Fibroblast of peridontal ligament (primary cell): ENCODE data around the gene FREY1.

ENCODE experiments used
- DNase-seq: peaks from one replicate; pipeline ENCODE4 v3.0.0-alpha.2; 2010; ENCODE audit errors: extremely low read depth

FREY1 gene

DNA sequence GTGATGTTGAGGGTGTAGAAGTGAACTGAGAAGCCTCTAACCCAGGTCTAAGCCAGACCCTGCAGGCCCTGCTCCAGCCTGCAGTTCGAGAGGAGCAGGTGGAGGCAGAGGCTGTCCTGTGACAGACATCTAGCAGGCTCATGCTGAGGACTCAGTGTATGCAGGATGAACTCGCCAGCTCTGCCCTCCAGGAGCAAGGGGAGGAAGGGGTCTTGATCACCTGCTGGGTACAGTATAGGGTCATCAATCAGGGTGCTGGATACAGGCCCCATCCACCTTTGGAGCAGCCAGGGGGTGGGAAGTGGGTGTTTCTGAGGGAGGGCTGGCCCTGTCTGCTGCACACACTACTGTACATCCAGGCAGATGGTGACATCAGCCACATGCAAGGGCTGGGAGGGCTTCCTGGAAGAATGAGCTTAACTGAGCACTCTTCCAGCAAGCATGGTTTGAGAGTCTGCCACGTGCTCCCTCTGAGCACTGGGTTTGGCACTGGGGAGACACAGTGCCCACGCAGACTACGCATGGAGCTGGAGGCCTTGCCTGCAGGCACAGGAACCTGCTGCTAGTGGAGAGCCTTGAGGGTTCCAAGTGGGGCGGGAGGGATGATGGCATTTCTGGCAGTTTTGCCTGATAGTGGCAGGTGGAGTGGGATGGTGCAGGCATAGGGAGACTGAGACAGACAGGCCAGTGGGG is 12.4 kb downstream of the FREY1 start:
- no peak for DNase-seq

DNA sequence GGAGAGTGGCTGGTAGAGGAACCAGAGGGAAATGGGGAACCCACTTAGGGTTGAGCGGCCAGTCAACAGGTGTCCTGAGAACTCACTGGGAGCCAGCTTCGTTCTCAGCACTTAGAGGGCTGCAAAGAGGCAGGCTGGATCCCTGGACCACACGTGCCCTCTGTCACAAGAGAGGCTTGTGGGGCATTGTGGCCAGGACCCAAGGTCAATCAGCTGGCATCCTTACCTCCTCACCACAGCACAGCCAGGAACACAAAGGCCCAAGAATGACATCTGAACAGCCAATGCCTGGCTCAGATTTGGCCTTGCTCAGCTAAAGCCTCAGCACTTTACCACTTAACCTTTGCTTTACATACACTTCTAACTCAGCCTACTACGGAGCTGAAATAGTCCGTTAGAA is 14.2 kb downstream of the FREY1 start:
- no peak for DNase-seq

DNA sequence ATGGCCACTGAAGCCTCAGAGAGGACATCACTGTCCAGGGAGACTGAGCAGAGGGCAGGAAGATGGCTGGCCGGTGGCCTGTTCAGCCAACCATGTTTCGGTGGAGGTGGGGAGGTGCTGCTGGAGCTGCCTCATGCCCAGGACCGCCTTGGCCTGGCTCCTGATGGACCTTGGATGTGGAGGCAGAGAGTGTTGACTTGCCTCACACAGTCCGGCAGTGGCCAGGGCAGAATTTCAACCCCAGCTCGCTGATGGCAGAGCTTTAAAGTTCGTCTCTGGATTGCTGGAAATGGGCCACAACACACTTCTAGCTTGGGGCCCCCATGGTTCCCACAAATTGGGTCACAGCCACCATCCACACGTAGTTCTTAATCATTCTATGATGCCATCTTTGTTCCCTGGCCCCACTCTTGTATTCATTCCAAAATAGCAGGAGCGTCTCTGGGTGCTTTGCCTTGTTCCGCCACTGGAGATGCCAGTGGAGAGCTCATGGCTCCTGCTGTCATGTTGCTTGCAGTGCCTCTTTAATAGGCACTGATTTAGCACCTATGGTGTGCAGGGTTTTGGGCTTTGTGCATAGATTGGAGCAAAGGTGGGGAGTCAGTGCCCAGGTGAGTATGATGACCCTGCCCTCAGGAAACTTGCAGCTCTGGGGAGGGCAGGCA is 16.1 kb downstream of the FREY1 start:
- no peak for DNase-seq

DNA sequence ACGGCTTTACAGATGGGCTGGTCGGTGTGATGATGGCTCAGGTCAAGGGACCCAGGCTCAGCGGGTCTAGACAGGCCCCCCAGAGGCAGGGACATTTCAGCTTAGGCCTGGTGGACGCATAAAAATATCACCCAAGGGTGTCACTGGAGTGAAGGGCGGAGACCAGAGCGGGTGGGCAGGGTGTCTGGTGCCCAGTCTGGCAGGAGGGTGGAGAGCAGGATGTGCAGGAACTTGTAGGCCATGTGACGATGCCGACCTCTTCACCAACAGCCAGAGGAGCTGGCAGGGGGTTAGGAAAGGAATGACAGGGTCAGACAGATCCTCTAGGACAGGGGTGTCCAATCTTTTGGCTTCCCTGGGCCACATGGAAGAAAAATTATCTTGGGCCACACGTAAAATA is 17.1 kb downstream of the FREY1 start:
- no peak for DNase-seq

DNA sequence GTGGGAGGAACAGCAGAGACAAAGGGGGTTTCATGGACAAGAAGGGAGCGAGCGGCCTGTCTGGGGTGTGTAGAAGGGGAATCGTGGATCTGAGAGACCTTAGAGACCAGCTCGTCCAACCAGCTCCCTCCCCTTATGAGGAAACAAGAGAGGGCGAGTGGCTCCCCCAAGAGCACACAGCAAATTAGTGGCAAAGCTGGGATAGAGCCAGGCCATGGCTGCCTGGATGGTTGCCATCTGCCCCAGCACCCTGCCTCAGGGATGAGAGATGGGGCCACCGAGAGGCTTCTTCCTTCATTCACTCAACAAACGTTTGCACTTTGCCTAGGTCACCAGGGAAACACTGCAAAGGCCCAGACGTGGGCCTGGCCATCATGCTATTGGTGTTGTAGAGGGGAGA is 17.5 kb downstream of the FREY1 start:
- no peak for DNase-seq

DNA sequence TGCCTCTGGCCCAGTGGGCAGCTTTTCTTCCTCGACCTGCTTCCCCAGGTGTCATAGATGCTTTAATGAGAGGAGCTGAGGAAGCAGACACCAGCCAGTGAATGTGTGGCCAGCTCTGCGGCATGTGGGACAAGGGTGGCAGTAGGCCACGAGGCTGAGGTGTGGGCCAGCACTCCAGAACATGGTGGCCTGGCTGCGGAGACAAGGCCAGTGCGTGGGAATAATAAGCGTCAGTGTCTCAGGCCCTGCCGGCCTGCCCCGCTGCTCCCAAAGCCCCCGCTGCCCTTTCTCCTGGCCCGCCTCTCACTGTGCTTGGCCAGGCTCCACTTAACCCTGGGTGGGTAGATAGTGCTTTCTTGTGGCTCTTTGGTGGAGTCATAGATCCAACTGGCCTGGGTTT is 19.5 kb downstream of the FREY1 start:
- no peak for DNase-seq

DNA sequence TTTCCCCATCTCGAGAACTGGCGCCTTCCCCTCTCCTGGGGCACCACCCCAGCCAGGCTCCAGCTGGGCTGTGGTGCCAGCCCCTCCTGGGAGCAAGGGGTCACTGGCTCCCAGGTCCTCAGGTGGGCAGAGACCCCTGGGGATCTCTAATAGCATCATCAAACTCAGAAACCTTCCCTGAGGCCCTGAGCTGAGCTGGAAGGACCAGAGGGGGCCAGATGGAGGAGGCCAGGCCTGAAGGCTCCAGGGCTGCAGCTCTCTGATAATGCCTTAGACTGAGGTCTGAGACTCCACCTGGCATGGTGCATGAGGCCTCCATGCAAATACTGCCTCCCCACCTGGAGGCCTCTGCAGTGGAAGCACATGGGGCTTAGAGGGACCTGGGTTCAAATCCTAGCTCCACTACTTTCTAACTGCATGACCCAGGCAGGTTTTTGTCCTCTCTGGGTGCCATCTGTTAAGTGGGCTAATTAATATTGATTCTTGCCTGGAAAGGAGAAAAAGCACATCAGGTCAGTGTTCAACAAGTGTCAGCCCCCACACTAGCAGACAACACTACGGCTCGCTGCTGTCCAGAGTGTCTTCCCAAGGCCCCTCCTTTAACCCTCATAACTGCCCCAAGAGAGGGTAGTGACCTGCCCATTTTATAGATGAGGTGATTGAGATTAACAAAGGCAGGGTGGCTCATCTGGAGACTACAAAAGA is 20.1 kb downstream of the FREY1 start:
- DNase-seq: no peak

DNA sequence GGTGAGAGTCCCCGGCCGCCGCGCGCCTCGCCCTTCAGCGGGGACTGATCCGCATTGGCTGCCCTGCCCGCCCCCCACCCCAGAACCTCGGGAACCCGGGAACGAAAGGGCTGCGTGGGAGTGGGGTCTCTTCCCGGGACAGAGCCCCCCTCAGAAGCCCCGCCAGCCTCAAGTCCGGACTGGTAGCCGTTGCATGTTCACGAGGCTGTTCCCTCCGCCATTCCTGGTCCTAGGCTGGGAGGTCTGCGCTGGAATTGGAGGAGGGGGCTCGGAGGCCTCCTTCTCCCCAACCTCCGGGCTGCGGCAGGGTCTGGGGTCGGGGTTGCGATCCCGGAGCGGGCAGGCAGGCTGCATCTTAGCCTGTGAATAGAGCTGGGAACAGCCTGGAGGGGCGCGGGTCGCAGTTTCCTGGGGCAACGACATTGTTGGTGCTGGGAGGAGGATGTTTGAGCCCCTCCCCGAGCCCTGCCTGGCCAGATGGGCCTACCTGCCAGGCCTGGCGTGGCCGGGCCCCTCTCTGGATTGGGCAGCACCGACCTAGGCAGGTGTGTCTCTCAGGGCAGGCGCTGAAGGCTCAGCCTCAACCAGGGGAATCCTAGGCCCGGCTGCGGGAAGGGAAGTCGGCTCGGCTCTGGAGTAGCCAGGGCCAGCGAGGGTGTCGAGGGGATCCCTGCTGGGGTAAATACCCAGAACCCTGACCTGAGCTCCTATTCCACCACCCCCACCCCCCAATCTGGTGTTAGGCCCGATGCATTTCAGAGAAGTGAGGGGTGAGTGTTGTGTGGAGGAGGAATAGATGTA is 20.9 kb downstream of the FREY1 start:
- DNase-seq: no peak

DNA sequence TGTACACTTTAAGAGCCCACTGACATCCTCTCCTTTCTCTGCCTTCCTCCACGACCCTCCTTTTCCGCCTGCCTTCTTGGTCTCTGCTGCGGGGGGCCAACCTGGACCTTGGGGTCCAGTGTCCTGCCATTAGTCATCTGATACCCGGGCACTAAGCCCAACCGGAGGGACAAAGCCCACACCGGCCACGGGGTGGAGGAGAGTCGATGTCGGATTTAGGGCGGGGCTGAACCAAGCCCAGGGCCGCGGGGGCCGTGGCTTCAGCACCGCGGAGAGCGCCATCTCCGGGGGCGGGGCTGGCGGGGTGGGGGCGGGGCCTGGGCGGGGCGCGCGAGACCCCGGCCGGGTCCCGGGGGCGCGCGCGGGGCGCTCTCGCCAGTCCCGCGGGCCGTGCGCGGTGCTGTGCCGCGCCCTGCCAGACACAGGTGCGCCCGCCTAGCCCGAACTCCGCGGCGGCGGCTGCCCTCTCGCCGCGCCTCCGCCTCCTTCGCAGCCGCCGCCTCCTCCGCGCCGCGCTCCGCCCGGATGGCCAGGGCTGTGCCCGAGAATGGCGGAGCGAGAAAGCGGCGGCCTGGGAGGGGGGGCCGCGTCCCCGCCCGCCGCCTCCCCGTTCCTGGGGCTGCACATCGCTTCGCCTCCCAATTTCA is 21.7 kb downstream of the FREY1 start, which contains the start of gene MAPK8IP1:
TSS of gene MAPK8IP1 (plus strand) at position 378 of the 647 bp plus-strand sequence. CDS start at position 548, 170 bp downstream.
- DNase-seq: peak; percentile 13

DNA sequence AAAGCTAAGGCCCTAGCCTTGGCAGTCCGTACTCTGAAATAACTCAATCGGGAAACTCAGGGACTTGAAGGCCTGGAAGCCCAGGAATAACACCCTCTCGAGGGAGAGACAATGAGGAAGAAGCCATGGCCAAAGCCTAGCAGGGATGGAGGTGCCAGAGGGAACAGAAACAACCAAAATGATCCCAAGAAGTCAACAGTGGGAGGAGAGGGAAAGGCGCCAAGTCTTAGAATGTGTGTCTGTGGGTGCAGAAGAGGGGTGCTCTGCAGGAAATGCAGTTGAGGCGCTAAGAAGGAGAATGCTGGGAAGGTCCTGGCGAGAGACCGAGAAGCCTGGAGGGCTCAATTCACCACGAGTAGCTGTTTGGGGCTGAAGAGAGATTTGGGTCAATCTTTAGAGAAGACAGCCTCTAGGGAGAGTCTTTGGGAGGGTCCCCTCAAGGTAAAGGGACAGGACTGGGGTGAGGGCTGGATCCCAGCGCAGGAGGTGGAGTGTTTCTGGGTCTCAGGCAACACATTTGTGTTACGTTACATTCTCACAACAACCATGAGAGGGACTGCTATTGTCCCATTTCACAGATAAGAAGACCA is 22.4 kb downstream of the FREY1 start:
- DNase-seq: no peak

DNA sequence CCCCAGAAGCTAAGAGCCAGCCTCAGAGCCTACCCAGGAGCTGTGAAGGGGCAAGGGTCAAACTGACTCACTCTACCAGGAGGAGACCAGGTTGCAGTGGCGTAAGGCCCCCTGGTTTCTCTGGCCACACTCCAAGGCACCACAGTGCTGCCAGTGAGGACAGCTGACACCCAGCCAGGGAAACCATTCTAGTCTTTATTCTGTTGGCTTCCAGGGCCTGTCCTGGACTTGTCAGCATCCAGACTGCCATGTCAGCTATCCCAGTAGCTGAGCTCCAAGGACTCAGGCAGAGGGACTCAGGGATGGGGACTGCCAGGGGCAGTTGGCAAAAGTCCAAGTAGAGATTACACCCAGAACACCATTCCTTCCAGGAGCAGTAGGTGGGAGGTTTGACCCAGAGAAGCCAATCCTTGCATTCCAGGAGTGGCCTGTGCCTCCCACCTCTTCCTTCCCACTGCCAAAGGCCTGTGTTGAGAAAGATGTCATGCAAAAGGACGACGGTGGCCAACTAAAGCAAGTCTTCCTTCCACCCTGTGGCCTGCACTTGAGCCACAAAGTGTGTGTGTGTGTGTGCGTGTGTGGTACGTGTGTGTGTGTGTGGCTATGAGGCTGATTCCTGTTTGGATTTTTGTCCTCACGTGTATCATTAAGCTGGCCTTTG is 25.2 kb downstream of the FREY1 start:
- no peak for DNase-seq

DNA sequence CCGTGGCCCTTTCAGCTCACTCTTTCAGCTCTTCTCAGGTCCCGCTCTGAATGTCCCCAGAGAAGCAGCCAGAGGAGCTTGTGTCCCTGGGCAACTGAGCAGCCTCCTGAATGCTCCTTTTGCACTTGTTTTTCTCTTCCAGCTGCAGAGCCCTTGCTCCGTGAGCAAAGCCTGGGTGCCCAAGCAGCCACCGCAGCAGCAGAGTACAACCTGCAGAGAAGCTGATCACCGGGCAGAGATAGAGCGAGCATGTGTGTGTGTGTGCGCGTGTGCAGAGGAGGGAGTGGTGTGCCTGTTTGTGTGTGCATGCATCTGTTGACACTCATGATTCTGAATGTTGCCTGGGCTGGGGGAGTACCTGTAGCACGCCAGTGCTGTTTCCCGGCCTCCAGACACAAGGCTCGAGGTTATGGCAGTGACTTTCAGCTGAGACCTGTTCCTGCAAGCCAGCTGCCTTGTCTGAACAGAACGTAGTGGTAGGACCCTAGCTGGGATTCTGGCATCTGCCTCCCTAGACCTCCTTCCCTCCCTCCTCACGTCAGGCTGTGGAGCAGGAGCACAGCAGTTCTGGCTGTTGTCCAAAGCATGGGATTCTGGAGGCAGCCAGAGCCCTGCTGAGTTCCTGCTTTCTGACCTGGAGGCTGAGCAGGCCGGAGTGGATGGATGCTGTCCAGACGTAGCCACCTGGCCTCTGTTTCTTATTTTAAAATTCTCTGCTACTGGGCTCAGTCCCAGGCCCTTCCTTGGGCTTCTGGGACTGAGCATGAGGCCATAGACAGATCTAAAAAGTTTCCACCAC is 26.1 kb downstream of the FREY1 start:
- DNase-seq: no peak

DNA sequence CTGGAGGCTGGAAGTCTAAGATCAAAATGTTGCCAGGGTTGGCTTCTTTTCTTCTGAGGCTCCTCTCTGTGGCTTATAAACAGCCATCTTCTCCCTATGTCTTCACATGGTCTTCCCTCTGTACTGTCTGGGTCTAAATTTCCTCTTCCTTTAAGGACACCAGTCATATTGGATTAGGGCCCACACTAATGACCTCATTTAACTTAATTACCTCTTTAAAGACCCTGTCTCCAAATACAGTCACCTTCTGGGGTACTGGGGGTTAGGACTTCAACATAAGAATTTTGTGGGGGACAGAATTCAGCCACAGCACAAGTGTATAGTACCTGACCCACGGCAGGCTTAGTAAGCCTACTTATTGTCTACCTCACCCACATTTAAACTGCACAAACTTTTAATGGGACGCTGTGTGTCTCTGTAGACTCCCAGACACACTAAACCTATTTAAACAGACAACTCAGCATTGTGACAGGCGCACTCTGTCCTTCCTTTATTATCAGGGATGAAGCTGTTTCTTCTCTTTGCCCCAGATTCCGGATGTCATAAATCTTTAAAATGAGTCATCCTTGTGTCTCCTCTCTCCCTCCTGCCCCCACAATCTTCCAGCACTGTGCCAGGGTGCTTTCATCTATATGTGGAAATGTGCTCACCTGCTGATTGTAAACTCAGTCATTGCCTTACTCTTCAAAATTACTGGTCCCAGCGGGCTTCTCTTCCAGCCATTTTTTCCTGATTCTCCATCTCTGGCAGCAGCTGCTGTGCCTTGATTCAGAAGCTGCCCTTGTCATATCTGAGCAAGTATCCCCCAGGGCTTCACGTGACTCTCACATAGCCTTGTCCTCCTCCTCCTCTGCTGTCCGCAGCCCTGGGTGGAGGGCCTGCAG is 27.0 kb downstream of the FREY1 start:
- DNase-seq: no peak

DNA sequence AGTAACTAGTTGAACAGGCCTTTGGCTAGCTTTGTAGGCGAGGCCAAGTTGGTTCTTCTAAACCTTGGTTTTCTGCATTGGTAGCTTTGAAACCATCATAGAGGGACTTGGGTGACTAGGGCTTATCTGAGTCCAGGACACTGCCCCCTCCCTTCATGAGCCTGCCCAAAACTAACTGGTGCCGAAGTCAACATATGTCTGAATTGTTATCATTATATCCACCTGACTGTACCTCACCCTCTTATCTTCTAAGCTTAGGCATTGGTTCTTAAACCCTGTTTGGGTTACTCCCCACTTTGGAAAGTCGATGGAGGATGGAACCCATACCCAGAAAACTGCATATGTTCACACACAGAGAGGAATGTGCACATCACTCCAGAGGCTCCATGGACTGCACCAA is 29.2 kb downstream of the FREY1 start:
- DNase-seq: no peak

DNA sequence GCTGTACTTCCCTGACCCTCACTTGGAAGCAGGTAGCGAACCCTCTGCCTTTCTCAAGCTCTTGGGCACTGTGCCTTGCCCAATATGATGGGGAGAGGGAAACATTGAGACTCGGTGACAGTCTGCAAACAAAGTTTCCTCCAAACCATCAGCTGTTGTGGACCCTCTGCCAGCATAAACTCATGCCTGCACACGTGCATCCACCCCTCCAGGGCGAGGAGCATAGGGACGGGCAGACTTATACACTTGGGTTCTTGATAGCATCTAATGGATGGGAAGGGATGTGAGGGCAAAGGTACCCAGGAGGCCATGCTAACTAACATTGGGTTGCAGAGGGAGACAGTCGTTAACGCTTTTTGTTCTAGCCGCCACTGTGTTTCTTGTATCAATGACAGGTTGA is 29.9 kb downstream of the FREY1 start:
- DNase-seq: no peak

DNA sequence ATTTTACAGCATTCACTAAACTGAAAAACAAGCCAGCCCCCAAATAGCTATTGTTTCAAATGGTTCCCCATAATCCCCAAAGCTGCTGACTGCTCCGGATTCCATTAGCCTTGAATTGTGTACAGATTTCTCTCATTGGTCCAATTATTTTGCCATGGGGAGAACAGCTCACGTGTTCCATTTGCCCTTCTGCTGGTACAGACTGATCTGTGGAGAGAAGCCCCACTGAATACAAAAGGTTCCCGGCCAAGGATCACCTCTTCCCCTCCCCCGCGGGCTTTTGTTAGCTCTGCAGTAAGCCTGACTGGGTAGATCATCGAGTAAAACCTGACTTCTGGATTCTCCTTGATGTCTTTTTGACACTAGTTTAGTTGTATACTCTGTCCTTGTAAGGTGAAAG is 30.7 kb downstream of the FREY1 start:
- DNase-seq: no peak

DNA sequence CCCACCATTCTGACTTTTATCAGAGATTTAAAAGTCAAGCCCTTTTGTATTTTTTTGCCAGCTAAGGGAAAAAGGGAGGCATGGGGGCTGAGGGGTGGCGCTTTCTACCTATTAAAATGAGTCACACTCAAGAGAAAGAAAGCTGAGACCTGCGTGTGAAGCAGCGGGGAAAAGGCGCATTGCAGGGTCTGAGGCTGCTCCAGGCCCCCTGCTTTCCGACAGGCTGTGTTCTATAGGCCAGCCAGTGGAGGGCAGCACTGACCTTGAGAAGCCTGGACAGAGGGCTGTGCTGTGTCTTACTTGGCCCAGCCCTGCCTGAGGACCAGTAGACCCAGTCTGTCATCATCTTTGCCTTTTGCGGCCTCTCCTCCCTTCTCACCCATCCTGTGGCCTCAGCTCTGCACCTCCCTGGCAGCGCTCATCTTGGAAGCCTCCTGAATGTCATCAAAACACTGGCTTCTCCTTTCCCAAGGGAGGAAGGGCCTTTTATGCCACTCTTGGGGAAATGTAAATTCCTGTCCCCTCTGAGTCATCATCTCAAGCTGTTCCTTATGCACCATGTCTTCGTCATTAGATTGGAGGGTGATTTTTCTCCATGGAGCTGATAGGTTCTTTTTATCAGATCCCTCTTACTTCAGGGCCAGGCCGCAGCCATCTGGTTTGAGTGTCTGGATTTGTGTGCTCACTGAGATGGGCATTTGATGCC is 34.3 kb downstream of the FREY1 start:
- peak; percentile 64 for DNase-seq

DNA sequence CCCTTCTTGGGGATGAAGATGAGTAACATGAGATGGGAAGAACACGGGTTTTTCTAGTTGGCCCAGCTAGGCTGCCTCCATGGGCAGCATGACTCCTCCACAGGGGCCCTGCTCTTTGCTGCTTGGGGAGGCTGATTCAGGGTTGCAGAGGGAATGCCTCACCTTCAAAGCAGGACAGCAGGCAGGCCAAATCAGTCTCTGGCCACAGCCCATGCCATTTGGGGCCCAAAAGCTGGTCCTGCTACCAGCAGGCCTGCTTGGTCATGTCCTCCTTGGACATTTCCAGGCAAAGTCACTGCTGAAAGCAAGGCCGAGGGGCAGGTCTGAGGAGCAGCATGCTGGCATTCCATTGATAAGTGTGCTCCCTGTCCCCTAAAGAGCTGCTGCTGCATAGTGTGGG is 35.4 kb downstream of the FREY1 start:
- no peak for DNase-seq
